ENCODE measurements around the gene MED13L.

The MED13L gene

DNA sequence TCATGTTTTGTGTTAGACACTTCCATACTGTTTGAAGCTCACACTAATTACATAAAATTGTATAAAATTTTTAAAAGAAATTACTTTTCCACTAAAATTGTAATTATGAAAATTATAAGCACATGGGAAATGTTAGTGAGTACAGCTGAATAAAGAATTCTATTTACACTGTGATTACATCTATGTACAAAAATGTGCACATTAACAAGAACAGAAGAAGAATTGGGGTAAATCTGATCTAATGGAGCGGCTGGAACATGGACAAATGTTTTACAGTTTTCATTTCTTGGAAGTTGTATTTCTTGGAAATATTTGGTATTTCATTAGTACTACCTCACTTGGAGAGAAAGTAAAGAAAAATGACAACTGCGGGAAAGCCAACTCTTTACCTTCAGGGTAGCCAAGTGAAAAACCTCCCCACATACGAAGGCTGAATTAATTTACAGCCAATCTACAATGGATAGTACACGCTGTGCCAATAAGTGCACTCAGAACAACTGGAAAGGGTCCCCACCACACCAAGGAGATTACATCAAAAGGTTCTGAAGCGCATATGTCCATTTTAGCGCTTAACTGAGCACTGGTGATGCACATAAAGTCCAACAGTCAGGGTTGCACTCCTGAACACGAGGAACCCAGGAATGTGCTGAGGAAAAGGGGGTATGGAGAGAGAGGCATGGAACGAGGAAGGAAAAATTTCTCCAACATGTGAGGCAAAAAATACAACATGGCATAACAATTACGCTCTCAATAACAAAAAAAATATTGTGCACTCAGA, 17.5 kb downstream of the MED13L start:
- TF ChIP-seq, protein P1, sequence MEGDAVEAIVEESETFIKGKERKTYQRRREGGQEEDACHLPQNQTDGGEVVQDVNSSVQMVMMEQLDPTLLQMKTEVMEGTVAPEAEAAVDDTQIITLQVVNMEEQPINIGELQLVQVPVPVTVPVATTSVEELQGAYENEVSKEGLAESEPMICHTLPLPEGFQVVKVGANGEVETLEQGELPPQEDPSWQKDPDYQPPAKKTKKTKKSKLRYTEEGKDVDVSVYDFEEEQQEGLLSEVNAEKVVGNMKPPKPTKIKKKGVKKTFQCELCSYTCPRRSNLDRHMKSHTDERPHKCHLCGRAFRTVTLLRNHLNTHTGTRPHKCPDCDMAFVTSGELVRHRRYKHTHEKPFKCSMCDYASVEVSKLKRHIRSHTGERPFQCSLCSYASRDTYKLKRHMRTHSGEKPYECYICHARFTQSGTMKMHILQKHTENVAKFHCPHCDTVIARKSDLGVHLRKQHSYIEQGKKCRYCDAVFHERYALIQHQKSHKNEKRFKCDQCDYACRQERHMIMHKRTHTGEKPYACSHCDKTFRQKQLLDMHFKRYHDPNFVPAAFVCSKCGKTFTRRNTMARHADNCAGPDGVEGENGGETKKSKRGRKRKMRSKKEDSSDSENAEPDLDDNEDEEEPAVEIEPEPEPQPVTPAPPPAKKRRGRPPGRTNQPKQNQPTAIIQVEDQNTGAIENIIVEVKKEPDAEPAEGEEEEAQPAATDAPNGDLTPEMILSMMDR (conservative IDR thresholded peaks at IDR 0.05; ENCODE audit: low read length), result no peak
- DNase-seq (ENCODE audit: low read depth), result peak; percentile 39
- no peak overlapping the region for H3K4me3 ChIP-seq (ENCODE audit: low read length)

DNA sequence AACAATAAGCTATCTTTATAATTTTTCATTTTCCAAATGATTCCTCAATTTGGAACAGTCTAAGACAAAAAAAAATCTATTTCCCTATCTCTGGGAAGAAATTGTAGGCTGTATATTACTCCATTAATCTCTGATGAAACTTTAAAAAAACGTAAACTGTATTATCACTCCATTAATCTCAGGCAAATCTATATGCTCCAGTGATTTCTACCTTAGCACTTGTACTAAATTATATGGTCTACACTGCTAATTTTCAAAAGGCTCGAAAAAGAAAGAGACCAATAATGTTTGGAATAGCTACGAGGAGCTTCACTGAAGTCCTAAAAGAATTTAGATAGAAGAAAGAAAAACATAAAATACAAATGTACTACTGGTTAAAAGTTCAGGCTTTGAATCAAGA, 19.7 kb downstream of the MED13L start:
- no peak for DNase-seq (ENCODE audit: low read depth)
- H3K4me3 ChIP-seq (ENCODE audit: low read length), result no peak overlapping the region
- TF ChIP-seq, protein P1 (conservative IDR thresholded peaks at IDR 0.05; ENCODE audit: low read length), result no peak

DNA sequence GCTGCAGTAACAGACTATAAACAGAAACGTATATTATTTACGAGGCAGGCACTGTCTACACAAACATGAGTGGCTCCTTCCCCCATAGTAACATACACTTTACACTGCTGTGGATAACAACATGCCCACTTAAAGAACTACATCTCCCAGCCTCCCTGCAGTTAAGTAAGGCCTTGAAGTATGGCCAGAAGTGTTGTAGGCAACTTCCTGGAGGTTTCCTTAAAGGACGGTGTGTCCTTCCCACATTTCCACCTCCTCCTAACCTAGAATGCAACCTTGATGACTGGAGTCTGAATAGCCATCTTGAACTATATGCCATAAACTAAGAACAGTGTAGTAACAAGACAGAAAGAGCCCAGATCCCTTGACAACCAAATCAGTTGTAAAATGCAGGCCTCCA, 20.3 kb downstream of the MED13L start:
- H3K4me3 ChIP-seq (ENCODE audit: low read length), result no peak overlapping the region
- TF ChIP-seq, protein P1 (conservative IDR thresholded peaks at IDR 0.05; ENCODE audit: low read length), result no peak
- DNase-seq (ENCODE audit: low read depth), result no peak

DNA sequence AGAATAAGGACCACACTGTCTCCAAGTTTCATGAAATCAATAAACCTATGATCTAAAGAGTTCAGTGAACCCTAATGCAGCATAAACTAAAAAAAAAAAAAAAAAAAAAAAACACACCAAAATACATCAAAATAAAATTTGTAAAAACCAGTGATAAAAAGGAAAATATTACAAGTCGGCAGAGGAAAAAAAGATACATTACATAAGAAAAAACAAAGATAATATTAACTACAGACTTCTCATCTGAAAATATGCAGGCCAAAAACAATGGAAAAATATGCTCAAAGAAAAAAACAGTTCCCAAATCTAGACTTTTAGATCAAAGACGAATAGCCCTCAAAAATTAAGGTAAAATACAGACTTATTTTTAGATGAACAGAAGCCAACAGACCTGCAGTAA, 27.6 kb downstream of the MED13L start:
- no peak overlapping the region for H3K4me3 ChIP-seq (ENCODE audit: low read length)
- no peak for DNase-seq (ENCODE audit: low read depth)
- TF ChIP-seq, protein P1 (conservative IDR thresholded peaks at IDR 0.05; ENCODE audit: low read length), result no peak

DNA sequence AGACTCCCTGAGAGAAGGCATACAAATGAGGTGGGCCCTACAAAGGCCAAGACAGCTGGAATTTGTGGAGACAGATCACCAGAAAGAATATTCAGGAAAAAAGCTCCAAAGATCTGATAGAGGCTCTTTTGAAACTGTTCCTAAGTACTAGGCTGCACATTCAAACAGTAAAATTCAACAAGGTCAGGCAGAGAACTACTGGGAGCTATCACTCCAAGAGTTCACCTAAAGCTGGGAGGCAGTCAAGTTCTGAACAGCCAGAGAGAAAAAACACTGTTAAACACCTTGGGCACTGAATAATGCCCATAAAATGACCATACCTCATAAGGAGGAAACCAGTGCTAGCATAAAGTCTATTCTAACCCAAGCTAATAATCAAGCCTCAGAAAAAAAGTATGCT, 28.6 kb downstream of the MED13L start:
- H3K4me3 ChIP-seq (ENCODE audit: low read length), result no peak overlapping the region
- no peak for DNase-seq (ENCODE audit: low read depth)
- TF ChIP-seq, protein P1 (conservative IDR thresholded peaks at IDR 0.05; ENCODE audit: low read length), result no peak

DNA sequence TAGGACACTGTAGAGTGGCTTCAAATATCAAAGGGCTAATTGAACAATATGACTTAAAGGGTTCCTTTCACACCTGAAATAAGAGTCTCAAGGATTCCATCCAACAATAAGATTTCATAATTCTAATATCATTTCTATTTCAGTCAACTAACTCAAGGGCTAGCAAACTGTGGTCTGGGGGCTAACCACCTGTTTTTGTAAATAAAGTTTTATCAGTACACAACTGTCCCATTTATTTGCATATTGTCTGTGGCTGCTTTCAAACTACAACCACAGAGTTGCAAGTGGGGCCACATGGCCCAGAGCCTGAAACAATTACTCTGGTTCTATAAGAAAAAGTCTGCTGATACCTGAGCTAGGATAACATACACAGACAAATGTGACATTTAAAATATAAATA, 29.1 kb downstream of the MED13L start:
- no peak for DNase-seq (ENCODE audit: low read depth)
- no peak overlapping the region for H3K4me3 ChIP-seq (ENCODE audit: low read length)
- TF ChIP-seq, protein P1 (conservative IDR thresholded peaks at IDR 0.05; ENCODE audit: low read length), result no peak

DNA sequence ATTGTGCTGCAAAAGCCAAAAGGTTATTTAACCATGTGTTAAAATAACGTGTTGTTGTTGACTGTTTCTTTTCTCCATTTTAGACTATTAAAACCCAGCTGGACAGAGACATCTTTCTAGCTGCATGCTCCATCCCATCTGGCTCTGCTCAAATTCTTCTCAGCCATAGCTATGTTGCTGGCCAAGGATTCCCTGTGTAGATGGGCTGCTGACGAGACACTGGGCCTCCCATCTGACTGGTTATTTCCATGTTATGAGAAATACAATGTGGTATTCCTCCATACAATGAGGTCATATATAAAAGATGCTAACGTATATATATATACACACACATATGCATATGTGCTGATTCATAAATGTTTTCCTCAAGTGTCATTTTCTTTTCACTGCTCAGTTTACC, 30.1 kb downstream of the MED13L start:
- H3K4me3 ChIP-seq (ENCODE audit: low read length), result no peak overlapping the region
- no peak for DNase-seq (ENCODE audit: low read depth)
- TF ChIP-seq, protein P1 (conservative IDR thresholded peaks at IDR 0.05; ENCODE audit: low read length), result no peak
